HCT116 (cell line): ENCODE data around the gene KATNBL1.
"Not testable (repeated sequence)": the region's sequence is repeated elsewhere in the genome, so short reads cannot be mapped to it uniquely, and the experiment has no call there.

Source experiments
- EZH2 ChIP-seq: fragments of 200-600 bp; sonication (generic); IDR thresholded peaks from 2 replicates; pipeline ENCODE4 v1.6.1; 2017; ENCODE audit warnings: antibody characterized with exemption, mixed run types
- POLR2A ChIP-seq: IDR thresholded peaks from 2 replicates; pipeline ENCODE4 v1.7.0; 2011; ENCODE audit warnings: borderline replicate concordance; ENCODE audit not compliant: insufficient read depth, insufficient read length; ENCODE audit errors: extremely low read depth
- TCF7L2 ChIP-seq: IDR thresholded peaks from 2 replicates; pipeline ENCODE4 v1.7.0; 2011; ENCODE audit warnings: borderline replicate concordance, inconsistent platforms; ENCODE audit not compliant: insufficient read depth, insufficient read length; ENCODE audit errors: extremely low read depth
- TF ChIP-seq, protein P1 (sequence below), 3 experiments: fragments of 200-600 bp in 1 of 3; sonication (generic) in 1 of 3; IDR thresholded peaks in 2 of 3; conservative IDR thresholded peaks in 1 of 3; 2 replicates each; pipeline ENCODE4 v1.5.1; 2012 to 2017; ENCODE audit warnings: low read depth in 2 of 3, low read length in 2 of 3, antibody characterized with exemption in 1 of 3, borderline replicate concordance in 1 of 3, control low read depth in 1 of 3, mild to moderate bottlenecking in 1 of 3, mixed read lengths in 1 of 3, mixed run types in 1 of 3, moderate library complexity in 1 of 3; ENCODE audit not compliant: insufficient read depth in 1 of 3
- TF ChIP-seq, protein P2 (sequence below): IDR thresholded peaks from 2 replicates; pipeline ENCODE4 v1.6.1; 2012; ENCODE audit warnings: low read depth

DNA sequence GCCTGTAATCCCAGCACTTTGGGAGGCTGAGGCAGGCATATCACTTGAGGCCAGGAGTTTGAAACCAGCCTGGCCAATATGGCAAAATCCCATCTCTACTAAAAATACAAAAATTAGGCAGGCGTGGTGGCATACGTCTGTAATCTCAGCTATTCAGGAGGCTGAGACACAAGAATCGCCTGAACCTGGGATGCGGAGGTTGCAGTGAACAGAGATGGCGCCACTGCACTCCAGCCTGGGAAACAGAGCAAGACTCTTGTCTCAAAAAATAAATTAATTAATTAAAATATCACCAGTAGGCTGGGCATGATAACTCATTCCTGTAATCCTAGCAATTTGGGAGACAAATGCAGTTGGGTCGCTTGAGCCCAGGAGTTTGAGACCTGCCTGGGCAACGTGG is 16.6 kb downstream of the KATNBL1 start:
- TF ChIP-seq, protein P1, sequence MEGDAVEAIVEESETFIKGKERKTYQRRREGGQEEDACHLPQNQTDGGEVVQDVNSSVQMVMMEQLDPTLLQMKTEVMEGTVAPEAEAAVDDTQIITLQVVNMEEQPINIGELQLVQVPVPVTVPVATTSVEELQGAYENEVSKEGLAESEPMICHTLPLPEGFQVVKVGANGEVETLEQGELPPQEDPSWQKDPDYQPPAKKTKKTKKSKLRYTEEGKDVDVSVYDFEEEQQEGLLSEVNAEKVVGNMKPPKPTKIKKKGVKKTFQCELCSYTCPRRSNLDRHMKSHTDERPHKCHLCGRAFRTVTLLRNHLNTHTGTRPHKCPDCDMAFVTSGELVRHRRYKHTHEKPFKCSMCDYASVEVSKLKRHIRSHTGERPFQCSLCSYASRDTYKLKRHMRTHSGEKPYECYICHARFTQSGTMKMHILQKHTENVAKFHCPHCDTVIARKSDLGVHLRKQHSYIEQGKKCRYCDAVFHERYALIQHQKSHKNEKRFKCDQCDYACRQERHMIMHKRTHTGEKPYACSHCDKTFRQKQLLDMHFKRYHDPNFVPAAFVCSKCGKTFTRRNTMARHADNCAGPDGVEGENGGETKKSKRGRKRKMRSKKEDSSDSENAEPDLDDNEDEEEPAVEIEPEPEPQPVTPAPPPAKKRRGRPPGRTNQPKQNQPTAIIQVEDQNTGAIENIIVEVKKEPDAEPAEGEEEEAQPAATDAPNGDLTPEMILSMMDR (IDR thresholded peaks at IDR 0.05 in 2 of 3, conservative IDR thresholded peaks at IDR 0.05 in 1 of 3; ENCODE audit: borderline replicate concordance in 1 of 3, insufficient read depth in 1 of 3, low read depth in 2 of 3, low read length in 2 of 3) = peak in 2 of 3 experiments; percentile 28 to 33; a peak in 2 of 6 replicates
- TF ChIP-seq EZH2, POLR2A, TCF7L2: not testable (repeated sequence)
- TF ChIP-seq, protein P2, sequence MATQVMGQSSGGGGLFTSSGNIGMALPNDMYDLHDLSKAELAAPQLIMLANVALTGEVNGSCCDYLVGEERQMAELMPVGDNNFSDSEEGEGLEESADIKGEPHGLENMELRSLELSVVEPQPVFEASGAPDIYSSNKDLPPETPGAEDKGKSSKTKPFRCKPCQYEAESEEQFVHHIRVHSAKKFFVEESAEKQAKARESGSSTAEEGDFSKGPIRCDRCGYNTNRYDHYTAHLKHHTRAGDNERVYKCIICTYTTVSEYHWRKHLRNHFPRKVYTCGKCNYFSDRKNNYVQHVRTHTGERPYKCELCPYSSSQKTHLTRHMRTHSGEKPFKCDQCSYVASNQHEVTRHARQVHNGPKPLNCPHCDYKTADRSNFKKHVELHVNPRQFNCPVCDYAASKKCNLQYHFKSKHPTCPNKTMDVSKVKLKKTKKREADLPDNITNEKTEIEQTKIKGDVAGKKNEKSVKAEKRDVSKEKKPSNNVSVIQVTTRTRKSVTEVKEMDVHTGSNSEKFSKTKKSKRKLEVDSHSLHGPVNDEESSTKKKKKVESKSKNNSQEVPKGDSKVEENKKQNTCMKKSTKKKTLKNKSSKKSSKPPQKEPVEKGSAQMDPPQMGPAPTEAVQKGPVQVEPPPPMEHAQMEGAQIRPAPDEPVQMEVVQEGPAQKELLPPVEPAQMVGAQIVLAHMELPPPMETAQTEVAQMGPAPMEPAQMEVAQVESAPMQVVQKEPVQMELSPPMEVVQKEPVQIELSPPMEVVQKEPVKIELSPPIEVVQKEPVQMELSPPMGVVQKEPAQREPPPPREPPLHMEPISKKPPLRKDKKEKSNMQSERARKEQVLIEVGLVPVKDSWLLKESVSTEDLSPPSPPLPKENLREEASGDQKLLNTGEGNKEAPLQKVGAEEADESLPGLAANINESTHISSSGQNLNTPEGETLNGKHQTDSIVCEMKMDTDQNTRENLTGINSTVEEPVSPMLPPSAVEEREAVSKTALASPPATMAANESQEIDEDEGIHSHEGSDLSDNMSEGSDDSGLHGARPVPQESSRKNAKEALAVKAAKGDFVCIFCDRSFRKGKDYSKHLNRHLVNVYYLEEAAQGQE = not testable (repeated sequence)
